GM12864 (cell line): ENCODE results near the gene PATL1.

Source experiments
- DNase-seq: peaks from one replicate; pipeline ENCODE4 v3.0.0-alpha.2; 2011; ENCODE audit warnings: low read depth
- H3K4me3 ChIP-seq: 2 replicates; pipeline ENCODE4 v1.5.1; 2011; ENCODE audit warnings: mild to moderate bottlenecking, low read depth, low read length, control low read depth
- CTCF ChIP-seq: IDR thresholded peaks from 2 replicates; pipeline ENCODE4 v1.5.1; 2011; ENCODE audit warnings: low read depth, mild to moderate bottlenecking, moderate library complexity, low read length, control low read depth, inconsistent platforms; ENCODE audit errors: missing control alignments

Gene PATL1

GRCh38 chr11:59601788-59602187 lies 67.0 kb downstream of the PATL1 start:
- no peak overlapping the region for H3K4me3 ChIP-seq

GRCh38 chr11:59600636-59601035 lies 68.2 kb downstream of the PATL1 start:
- DNase-seq, result no peak
- TF ChIP-seq CTCF, result no peak
- no peak overlapping the region for H3K4me3 ChIP-seq

More at GRCh38 chr11:59601788-59602187, 67.0 kb downstream of the PATL1 start:
- no peak for TF ChIP-seq CTCF
- DNase-seq, result no peak

GRCh38 chr11:59600234-59600633 lies 68.6 kb downstream of the PATL1 start:
- TF ChIP-seq CTCF, result no peak
- no peak for DNase-seq

GRCh38 chr11:59598961-59599360 lies 69.9 kb downstream of the PATL1 start:
- TF ChIP-seq CTCF, result no peak
- H3K4me3 ChIP-seq, result no peak overlapping the region
- DNase-seq, result no peak

More at GRCh38 chr11:59600234-59600633, 68.6 kb downstream of the PATL1 start:
- H3K4me3 ChIP-seq, result no peak overlapping the region
